BJ (cell line): ENCODE data around the gene RNF146. TPM values are rescaled to one million over a fixed set of nuclear protein-coding genes. Genes with fewer than 3 reads are reported as not detected.

Experiments used
- CTCF ChIA-PET: fragments of 350-600 bp; formaldehyde crosslinking; extraction: SDS; loops from one replicate; lab custom pipeline; 2021; ENCODE audit warnings: antibody characterized with exemption, inconsistent platforms; lab: Yijun Ruan, JAX
- POLR2A ChIA-PET: fragments of 300-600 bp; sonication (Branson Sonifier 250); formaldehyde crosslinking; extraction: SDS; loops from one replicate; lab custom pipeline; 2021; ENCODE audit warnings: antibody characterized with exemption; lab: Charles Lee
- DNase-seq: peaks from one replicate; pipeline ENCODE4 v3.0.0-alpha.2; 2011; ENCODE audit warnings: low read depth
- H3K27me3 ChIP-seq: 2 replicates; pipeline ENCODE4 v1.6.0; 2011; ENCODE audit warnings: low read length; ENCODE audit not compliant: control insufficient read depth, insufficient read depth
- H3K36me3 ChIP-seq: 2 replicates; pipeline ENCODE4 v1.5.1; 2011; ENCODE audit warnings: low read length; ENCODE audit not compliant: control insufficient read depth, insufficient read depth
- H3K4me3 ChIP-seq: 2 replicates; pipeline ENCODE4 v1.5.1; 2011; ENCODE audit warnings: low read depth, mild to moderate bottlenecking, control low read depth, low read length
- CTCF ChIP-seq: IDR thresholded peaks from 2 replicates; pipeline ENCODE4 v1.5.1; 2011; ENCODE audit warnings: low read depth, mild to moderate bottlenecking, control low read depth, inconsistent platforms, low read length, moderate library complexity; ENCODE audit not compliant: insufficient read depth
- polyA plus RNA-seq: library from polyadenylated mRNA; depleted of rRNA; stranded (reverse); fragments of >200 nt; gene quantifications from 2 replicates; pipeline ENCODE4 v1.2.3, GENCODE V29; 2011; rRNA removed
- small RNA-seq: library from RNA; depleted of rRNA; stranded (forward); fragments of <200 nt; gene quantifications from one replicate; pipeline ENCODE3, GENCODE V24; 2012; ENCODE audit warnings: low replicate concordance, low read depth; ENCODE audit not compliant: insufficient read length

Gene RNF146
- polyA plus RNA-seq, 1 experiment, result 36.2 TPM

- Histone ChIP-seq H3K36me3 (peaks cover 1% of the 10 kb centered on the region; the same call in 1 of the 2 replicates), H3K4me3 (no peak overlapping the region), H3K27me3 (no peaks in the 10 kb centered on the region)
- TF ChIP-seq CTCF, result no peak
- no peak for DNase-seq
- POLR2A ChIA-PET, result interaction anchor here (0.7 to 1.0 kb wide), 2 partner anchors 10 to 66 kb away, joined by 4 read pairs; partner anchors contain the start of gene RNF146
- CTCF ChIA-PET, result interaction anchor here (1.0 kb wide), 1 partner anchor 59 kb away, joined by 3 read pairs; no protein-coding TSS in a partner anchor
Observed at GRCh38 chr6:127332383-127332961, 65.8 kb downstream of the RNF146 start.

Small RNA genes within 50 kb of the gene (small RNA-seq; reads per million reads assigned to genes)
- not detected for gene RNA5SP217

Other genes with a start within 250 kb of the RNF146 start
- gene RSPO3, start 148.2 kb upstream of the RNF146 start, polyA plus RNA-seq, result not detected in 2 replicates
- gene ECHDC1, start 76.7 kb downstream of the RNF146 start, polyA plus RNA-seq, result 21.5 and 35.6 TPM in 2 replicates
- gene KIAA0408, start 192.5 kb downstream of the RNF146 start, polyA plus RNA-seq, result 0.86 and 1.6 TPM in 2 replicates